ENCODE data around the gene ZDHHC23.

ZDHHC23 gene

DNA sequence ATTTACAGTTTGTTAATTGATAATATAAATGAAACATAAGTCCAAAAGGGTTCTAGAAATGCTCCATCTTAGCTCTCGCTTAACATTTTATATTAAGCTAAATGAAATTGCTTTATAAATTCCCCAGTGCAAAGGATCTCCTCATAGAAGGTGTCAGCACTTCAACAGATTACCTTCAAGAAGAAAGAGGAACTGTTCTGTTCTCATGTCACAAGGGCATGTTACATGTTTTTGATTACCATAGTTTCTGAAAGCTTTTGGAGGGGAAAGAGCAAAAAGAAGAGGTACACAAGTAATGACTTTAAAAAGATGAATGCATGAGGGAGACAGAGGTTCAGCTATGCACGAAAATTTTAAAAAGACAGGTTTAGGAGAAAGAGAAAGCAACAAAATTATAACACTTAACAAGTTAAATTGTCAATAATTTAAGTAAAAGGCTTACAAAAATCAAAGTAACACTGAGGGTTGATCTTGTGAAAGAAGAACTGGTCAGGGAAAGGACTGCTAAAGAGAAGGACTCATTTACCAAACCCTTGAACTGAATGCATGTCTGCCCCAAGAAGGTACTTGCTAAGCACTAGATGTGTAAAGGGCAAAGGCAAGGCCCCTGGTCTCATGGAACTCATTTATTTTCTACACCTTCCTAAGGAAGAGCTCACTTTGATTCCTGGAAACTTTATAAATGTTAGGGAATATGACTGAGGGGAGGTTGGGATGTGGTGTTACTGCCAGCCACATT lies 63.4 kb downstream of the ZDHHC23 start:
- H3K4me1 ChIP-seq (ENCODE audit: control insufficient read depth in 1 of 2, insufficient read depth in 1 of 2, low read depth in 1 of 2, low read length in 1 of 2) = no peaks in the 10 kb centered on the region
- H3K36me3 ChIP-seq = no peaks in the 10 kb centered on the region
- H3K4me3 ChIP-seq (ENCODE audit: low read depth in 1 of 2, low read length in 1 of 2) = no peak overlapping the region
- no peaks in the 10 kb centered on the region for H3K9me3 ChIP-seq
- H3K27ac ChIP-seq = no peak overlapping the region
- H3K27me3 ChIP-seq = no peaks in the 10 kb centered on the region
- TF ChIP-seq, protein P1, sequence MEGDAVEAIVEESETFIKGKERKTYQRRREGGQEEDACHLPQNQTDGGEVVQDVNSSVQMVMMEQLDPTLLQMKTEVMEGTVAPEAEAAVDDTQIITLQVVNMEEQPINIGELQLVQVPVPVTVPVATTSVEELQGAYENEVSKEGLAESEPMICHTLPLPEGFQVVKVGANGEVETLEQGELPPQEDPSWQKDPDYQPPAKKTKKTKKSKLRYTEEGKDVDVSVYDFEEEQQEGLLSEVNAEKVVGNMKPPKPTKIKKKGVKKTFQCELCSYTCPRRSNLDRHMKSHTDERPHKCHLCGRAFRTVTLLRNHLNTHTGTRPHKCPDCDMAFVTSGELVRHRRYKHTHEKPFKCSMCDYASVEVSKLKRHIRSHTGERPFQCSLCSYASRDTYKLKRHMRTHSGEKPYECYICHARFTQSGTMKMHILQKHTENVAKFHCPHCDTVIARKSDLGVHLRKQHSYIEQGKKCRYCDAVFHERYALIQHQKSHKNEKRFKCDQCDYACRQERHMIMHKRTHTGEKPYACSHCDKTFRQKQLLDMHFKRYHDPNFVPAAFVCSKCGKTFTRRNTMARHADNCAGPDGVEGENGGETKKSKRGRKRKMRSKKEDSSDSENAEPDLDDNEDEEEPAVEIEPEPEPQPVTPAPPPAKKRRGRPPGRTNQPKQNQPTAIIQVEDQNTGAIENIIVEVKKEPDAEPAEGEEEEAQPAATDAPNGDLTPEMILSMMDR (IDR thresholded peaks at IDR 0.05) = no peak
